ENCODE results near the gene ALDH18A1. TPM values are rescaled to one million over a fixed set of nuclear protein-coding genes. Genes with fewer than 3 reads are reported as not detected.

ALDH18A1 gene
- total RNA-seq, 1 experiment from 2014 or later = 89.3 TPM

DNA sequence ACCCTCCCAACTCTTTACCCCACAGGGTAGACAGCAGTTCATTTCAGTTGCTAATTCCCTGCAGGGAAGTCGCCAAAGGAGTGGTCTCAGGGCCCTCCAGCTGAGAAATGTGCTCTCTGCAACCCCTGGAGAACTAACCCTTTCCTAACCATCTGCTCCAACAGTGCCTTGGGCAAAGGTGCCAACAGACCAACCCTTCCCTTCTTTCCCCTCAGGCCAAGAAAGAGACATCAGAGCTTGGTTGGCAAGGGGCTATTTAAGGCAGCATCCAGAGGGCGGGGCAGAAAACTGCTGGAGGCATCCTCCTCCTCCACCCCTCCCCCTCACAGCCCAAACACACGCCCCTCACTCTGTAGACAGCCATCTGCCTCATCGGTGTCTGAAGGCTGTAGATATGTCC lies 97.0 kb downstream of the ALDH18A1 start:
- no peak for DNase-seq (ENCODE audit: low read depth)

DNA sequence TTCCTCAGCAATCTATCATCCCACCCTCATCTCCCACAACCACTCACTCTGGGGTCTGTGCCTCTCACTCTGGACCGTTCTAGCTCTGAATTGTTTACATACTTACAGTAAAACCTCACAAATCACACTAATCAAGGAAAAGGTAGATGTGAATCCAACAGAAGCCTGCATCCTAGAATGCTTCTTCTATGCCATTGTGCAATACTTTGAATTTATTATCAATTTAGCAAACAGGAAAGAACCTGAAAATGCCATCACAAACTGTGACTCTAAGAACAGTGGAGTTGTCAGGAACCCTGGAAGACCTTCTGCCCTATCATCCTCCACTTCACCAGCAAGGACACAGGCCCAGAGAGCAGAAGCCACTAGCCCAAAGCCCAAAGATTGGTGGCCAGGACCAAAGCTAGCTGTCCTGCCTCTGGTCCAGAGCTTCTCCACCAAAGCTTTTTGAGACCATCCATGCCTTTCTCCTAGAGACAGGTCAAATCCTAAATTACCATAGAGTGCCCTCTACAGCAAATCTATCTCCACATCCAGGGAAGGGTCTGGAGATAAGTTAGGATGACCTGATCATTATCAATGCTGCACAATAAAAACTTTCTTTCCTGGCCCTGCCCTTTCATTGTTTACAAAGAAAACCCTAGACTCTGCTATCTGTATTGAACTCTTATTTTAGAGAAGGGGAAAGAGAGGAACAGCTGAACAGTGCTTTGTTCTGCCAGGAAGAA lies 97.8 kb downstream of the ALDH18A1 start:
- DNase-seq (ENCODE audit: low read depth) = no peak

DNA sequence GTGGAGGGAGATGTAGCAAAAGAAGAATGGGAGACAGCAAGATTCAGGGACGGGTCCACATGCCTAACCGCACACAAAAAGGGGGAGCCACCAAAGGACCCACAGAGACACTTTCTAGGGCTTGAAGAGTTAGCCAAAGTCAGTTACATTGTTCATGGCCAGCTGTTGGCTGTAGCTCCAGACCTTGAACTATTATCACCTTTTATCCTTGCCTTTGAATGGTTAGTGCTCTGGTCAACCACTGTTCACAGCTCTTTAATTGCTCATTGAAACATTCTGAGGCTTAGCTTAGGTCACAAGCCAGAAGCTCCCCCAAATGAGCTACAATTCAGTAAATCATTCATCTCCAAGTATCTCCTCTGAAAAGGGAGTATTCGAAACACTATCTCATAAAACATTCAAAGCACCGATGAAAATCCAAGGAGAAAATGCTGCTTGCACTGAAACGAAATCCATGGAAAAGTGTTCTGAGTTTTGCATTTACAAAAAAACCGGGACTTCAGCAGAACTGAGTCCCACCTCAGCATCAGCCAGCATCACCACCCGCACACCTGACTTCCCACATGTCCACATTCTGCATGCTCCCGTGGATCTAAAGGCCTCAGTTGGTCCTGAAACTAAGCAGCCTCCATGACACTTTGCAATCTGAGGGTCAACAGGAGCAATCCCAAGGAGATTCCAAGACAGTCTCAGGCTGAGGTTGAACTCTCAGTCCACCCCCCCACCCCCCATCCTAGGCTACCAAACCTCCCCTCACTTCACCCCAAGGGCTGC lies 99.3 kb downstream of the ALDH18A1 start:
- no peak for DNase-seq (ENCODE audit: low read depth)

Other genes with a start within 250 kb of the ALDH18A1 start
- gene SORBS1, start 95.3 kb downstream of the ALDH18A1 start, total RNA-seq (2014; rRNA removed; shearing (Covaris generic)) = 0.50 and 0.76 TPM in 2 replicates
- gene TCTN3, start 37.2 kb upstream of the ALDH18A1 start, total RNA-seq (2014; rRNA removed; shearing (Covaris generic)) = 24.0 and 33.0 TPM in 2 replicates
- not detected in 2 replicates for gene ENTPD1, start 99.5 kb upstream of the ALDH18A1 start, total RNA-seq (2014; rRNA removed; shearing (Covaris generic))

Data from HT1080 (cell line).